ENCODE data around the gene SULT1A3. TPM values are rescaled to one million over a fixed set of nuclear protein-coding genes. Genes with fewer than 3 reads are reported as not detected.
"Not testable (repeated sequence)": the region's sequence is repeated elsewhere in the genome, so short reads cannot be mapped to it uniquely, and the experiment has no call there.

The SULT1A3 gene
- total RNA-seq, 4 donors from 2014 or later, result 4.9 to 11.3 (median 9.2) TPM; not detected in 1

DNA sequence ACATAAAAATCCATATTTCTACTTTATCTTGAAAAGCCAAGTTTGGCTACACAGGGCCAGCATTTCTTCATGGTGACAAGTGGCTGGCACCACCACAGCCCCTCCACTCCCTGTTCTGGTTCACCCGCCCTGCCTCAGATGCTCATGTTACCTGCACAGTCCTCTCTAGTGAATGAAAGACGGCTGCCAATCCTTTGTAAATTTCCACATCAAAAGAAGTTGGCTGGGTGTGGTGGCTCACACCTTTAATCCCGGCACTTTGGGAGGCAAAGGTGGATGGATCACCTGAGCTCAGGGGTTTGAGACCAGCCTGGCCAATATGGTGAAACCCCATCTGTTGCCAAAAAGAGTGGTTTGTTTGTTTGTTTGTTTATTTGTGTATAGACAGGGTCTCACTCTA is 35.5 kb upstream of the SULT1A3 start:
- TF ChIP-seq, protein P1, sequence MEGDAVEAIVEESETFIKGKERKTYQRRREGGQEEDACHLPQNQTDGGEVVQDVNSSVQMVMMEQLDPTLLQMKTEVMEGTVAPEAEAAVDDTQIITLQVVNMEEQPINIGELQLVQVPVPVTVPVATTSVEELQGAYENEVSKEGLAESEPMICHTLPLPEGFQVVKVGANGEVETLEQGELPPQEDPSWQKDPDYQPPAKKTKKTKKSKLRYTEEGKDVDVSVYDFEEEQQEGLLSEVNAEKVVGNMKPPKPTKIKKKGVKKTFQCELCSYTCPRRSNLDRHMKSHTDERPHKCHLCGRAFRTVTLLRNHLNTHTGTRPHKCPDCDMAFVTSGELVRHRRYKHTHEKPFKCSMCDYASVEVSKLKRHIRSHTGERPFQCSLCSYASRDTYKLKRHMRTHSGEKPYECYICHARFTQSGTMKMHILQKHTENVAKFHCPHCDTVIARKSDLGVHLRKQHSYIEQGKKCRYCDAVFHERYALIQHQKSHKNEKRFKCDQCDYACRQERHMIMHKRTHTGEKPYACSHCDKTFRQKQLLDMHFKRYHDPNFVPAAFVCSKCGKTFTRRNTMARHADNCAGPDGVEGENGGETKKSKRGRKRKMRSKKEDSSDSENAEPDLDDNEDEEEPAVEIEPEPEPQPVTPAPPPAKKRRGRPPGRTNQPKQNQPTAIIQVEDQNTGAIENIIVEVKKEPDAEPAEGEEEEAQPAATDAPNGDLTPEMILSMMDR (IDR thresholded peaks at IDR 0.05 in 4 of 5, conservative IDR thresholded peaks at IDR 0.05 in 1 of 5), result no peak
- TF ChIP-seq POLR2A (IDR thresholded peaks at IDR 0.05), result no peak
- Histone ChIP-seq H3K27ac (no peak overlapping the region), H3K36me3 (no peaks in the 10 kb centered on the region), H3K27me3 (no peaks in the 10 kb centered on the region), H3K9me3 (no peaks in the 10 kb centered on the region), H3K4me3 (no peak overlapping the region), H3K4me1 (no peaks in the 10 kb centered on the region)
- DNase-seq (no peak), ATAC-seq (no peak)
- intact Hi-C loops (cut with DNase I; ENCODE audit: low total_unique reads), result no loop called here
- in situ Hi-C loops (cut with MboI; ENCODE audit: low sequenced_read_pairs in 4 of 4), result no loop called here

GRCh38 chr16:30166202-30166902 is 32.7 kb upstream of the SULT1A3 start:
- Histone ChIP-seq H3K27ac (no peak overlapping the region), H3K36me3 (no peaks in the 10 kb centered on the region), H3K4me3 (no peak overlapping the region), H3K9me3 (no peaks in the 10 kb centered on the region), H3K27me3 (no peaks in the 10 kb centered on the region), H3K4me1 (no peaks in the 10 kb centered on the region)
- intact Hi-C loops (cut with DNase I; ENCODE audit: low total_unique reads), result no loop called here
- no peak for DNase-seq
- no peak for ATAC-seq
- in situ Hi-C loops (cut with MboI; ENCODE audit: low sequenced_read_pairs in 4 of 4), result no loop called here
- no peak for TF ChIP-seq POLR2A (IDR thresholded peaks at IDR 0.05)

DNA sequence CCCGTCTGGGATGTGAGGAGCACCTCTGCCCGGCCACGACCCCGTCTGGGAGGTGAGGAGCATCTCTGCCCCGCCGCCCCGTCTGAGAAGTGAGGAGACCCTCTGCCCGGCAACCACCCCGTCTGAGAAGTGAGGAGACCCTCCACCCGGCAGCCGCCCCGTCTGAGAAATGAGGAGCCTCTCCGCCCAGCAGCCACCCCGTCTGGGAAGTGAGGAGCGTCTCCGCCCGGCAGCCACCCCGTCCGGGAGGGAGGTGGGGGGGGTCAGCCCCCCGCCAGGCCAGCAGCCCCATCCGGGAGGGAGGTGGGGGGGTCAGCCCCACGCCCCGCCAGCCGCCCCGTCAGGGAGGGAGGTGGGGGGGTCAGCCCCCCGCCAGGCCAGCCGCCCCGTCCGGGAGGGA is 30.3 kb upstream of the SULT1A3 start:
- ATAC-seq; H3K9me3 ChIP-seq; DNase-seq; H3K36me3 ChIP-seq; H3K4me1 ChIP-seq; H3K27ac ChIP-seq; H3K27me3 ChIP-seq; in situ Hi-C loops (cut with MboI; ENCODE audit: low sequenced_read_pairs in 4 of 4); intact Hi-C loops (cut with DNase I; ENCODE audit: low total_unique reads); H3K4me3 ChIP-seq: not testable (repeated sequence)

DNA sequence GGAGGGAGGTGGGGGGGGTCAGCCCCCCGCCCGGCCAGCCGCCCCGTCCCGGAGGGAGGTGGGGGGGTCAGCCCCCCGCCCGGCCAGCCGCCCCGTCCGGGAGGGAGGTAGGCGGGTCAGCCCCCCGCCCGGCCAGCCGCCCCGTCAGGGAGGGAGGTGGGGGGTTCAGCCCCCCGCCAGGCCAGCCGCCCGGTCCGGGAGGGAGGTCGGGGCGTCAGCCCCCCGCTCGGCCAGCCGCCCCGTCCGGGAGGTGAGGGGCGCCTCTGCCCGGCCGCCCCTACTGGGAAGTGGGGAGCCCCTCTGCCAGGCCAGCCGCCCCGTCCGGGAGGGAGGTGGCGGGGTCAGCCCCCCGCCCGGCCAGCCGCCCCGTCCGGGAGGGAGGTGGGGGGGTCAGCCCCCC is 29.6 kb upstream of the SULT1A3 start:
- ATAC-seq; H3K4me1 ChIP-seq; H3K27me3 ChIP-seq; H3K27ac ChIP-seq; DNase-seq; intact Hi-C loops (cut with DNase I; ENCODE audit: low total_unique reads); H3K4me3 ChIP-seq; in situ Hi-C loops (cut with MboI; ENCODE audit: low sequenced_read_pairs in 4 of 4); H3K36me3 ChIP-seq; H3K9me3 ChIP-seq: not testable (repeated sequence)

GRCh38 chr16:30170145-30170544 is 28.9 kb upstream of the SULT1A3 start:
- H3K27ac ChIP-seq; H3K4me1 ChIP-seq; H3K4me3 ChIP-seq; H3K27me3 ChIP-seq; intact Hi-C loops (cut with DNase I; ENCODE audit: low total_unique reads); DNase-seq; H3K9me3 ChIP-seq; in situ Hi-C loops (cut with MboI; ENCODE audit: low sequenced_read_pairs in 4 of 4); H3K36me3 ChIP-seq; ATAC-seq: not testable (repeated sequence)

DNA sequence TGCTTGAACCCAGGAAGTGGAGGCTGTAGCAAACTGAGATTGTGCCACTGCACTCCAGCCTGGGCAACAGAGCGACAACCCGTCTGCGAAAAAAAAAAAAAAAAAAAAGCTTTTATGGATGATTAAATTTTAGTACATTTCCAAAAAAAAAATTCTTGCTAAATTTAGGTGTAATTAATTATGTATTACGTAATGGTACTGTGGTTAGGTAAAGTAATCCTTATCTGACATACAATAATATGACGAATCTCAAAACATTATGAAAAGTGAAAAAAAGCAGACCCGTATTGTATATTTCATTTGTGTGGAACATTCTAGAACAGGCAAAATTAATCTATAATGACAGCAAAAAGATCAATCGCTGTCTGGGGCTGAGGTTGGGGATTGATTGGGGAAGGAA is 26.0 kb upstream of the SULT1A3 start:
- intact Hi-C loops (cut with DNase I; ENCODE audit: low total_unique reads) (no loop called here), in situ Hi-C loops (cut with MboI; ENCODE audit: low sequenced_read_pairs in 4 of 4) (no loop called here)
- Histone ChIP-seq H3K36me3 (no peaks in the 10 kb centered on the region), H3K27ac (no peak overlapping the region), H3K9me3 (no peaks in the 10 kb centered on the region), H3K4me3 (no peak overlapping the region), H3K4me1 (no peaks in the 10 kb centered on the region), H3K27me3 (no peaks in the 10 kb centered on the region)
- DNase-seq (no peak), ATAC-seq (no peak)
- no peak for TF ChIP-seq POLR2A (IDR thresholded peaks at IDR 0.05)

DNA sequence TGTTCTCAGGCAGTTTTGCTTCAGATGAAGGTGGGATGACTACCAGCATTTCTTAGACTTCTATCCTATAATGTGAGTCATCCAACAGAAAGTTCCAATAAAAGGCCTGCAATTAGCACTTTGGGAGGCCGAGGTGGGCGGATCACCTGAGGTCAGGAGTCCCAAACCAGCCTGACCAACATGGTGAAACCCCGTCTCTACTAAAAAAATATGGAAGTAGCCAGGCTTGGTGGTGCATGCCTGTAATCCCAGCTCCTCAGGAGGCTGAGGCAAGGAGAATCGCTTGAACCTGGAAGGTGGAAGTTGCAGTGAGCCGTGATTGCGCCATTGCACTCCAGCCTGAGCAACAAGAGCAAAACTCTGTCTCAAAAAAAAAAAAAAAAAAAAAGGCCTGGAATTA is 22.2 kb upstream of the SULT1A3 start:
- in situ Hi-C loops (cut with MboI; ENCODE audit: low sequenced_read_pairs in 4 of 4); DNase-seq; H3K36me3 ChIP-seq; intact Hi-C loops (cut with DNase I; ENCODE audit: low total_unique reads); H3K4me3 ChIP-seq; H3K27me3 ChIP-seq; H3K9me3 ChIP-seq; H3K27ac ChIP-seq; H3K4me1 ChIP-seq; ATAC-seq: not testable (repeated sequence)

GRCh38 chr16:30179195-30179594 is 19.9 kb upstream of the SULT1A3 start:
- H3K27me3 ChIP-seq, result no peaks in the 10 kb centered on the region
- in situ Hi-C loops (cut with MboI; ENCODE audit: low sequenced_read_pairs in 4 of 4) (no loop called here), intact Hi-C loops (cut with DNase I; ENCODE audit: low total_unique reads) (no loop called here)
- no peaks in the 10 kb centered on the region for H3K36me3 ChIP-seq
- H3K4me3 ChIP-seq, result no peak overlapping the region
- DNase-seq (no peak), ATAC-seq (no peak)
- peaks cover 3 to 5% of the 10 kb centered on the region in 2 donors for H3K4me1 ChIP-seq
- H3K27ac ChIP-seq, result no peak overlapping the region
- no peaks in the 10 kb centered on the region for H3K9me3 ChIP-seq
- TF ChIP-seq POLR2A (IDR thresholded peaks at IDR 0.05), result no peak
- TF ChIP-seq, protein P1 (IDR thresholded peaks at IDR 0.05 in 4 of 5, conservative IDR thresholded peaks at IDR 0.05 in 1 of 5), result no peak

Data from gastrocnemius medialis (tissue), 4 donors.